Upper lobe of left lung (tissue), 6 donors: ENCODE results near the gene DMRTA2. TPM values are rescaled to one million over a fixed set of nuclear protein-coding genes. Genes with fewer than 3 reads are reported as not detected.

Source experiments
- ATAC-seq, 2 donors: fragments of 200-7000 bp; cut with Tn5 transposase; one replicate each; pipeline ENCODE4 v1.9.1; 2022; ENCODE audit warnings: mild to moderate bottlenecking in 2 of 2, moderate library complexity in 2 of 2; ENCODE audit not compliant: low FRiP score in 2 of 2
- DNase-seq, 2 donors: peaks; one replicate each; pipeline ENCODE4 v3.0.0-alpha.2; 2019 to 2020
- H3K27ac ChIP-seq, 4 donors: fragments of 200-600 bp; sonication (generic); one replicate each; pipeline ENCODE4 v1.5.1; 2016 to 2019
- H3K27me3 ChIP-seq, 4 donors: fragments of 200-600 bp; sonication (generic); one replicate each; pipeline ENCODE4 v1.5.1; 2017 to 2019
- H3K36me3 ChIP-seq, 4 donors: fragments of 200-600 bp; sonication (generic); one replicate each; pipeline ENCODE4 v1.5.1; 2016 to 2019
- H3K4me1 ChIP-seq, 4 donors: fragments of 200-600 bp; sonication (generic); one replicate each; pipeline ENCODE4 v1.5.1; 2018 to 2019
- H3K4me3 ChIP-seq, 4 donors: fragments of 200-600 bp; sonication (generic); one replicate each; pipeline ENCODE4 v1.5.1; 2017 to 2019; ENCODE audit warnings: mild to moderate bottlenecking in 2 of 4, moderate library complexity in 1 of 4
- H3K9me3 ChIP-seq, 4 donors: fragments of 200-600 bp; sonication (generic); one replicate each; pipeline ENCODE4 v1.5.1; 2018 to 2019
- CTCF ChIP-seq, 6 experiments: fragments of 450-650 bp in 4 of 6; fragments of 200-600 bp in 2 of 6; sonication (generic) in 2 of 6; IDR thresholded peaks; one replicate each; pipeline ENCODE4 v1.5.1; 2016 to 2019; ENCODE audit warnings: antibody characterized with exemption in 6 of 6
- EP300 ChIP-seq, 4 donors: sonication (generic); formaldehyde crosslinking; IDR thresholded peaks; one replicate each; pipeline ENCODE4 v1.5.1; 2017; ENCODE audit warnings: antibody characterized with exemption in 4 of 4, control low read depth in 2 of 4
- POLR2A ChIP-seq, 4 donors: fragments of 450-650 bp; IDR thresholded peaks; one replicate each; pipeline ENCODE4 v1.5.1; 2016 to 2017; ENCODE audit warnings: antibody characterized with exemption in 4 of 4, mild to moderate bottlenecking in 2 of 4
- POLR2AphosphoS5 ChIP-seq, 2 donors: sonication (generic); formaldehyde crosslinking; IDR thresholded peaks; one replicate each; pipeline ENCODE4 v1.5.1; 2017; ENCODE audit warnings: antibody characterized with exemption in 2 of 2
- WGBS, 2 donors: methylation state at CpG; one replicate each; pipeline ENCODE4 v1.1.5; 2017 to 2018; 5-methylcytosine and 5-hydroxymethylcytosine counted together
- total RNA-seq, 6 donors: library from RNA; depleted of rRNA in 4 of 6; stranded (reverse); fragments of >200 nt in 4 of 6; gene quantifications; one replicate each; pipeline versions ENCODE4 v1.1.0 to v1.2.1, GENCODE V29; 2016 to 2021
- donor health status: DM: no; HTN: no; CAD: no; lungs with moderate emphysema.
- donor health status: DM: no; HTN: yes; CAD: no; lungs with severe emphysema.

The DMRTA2 gene
- total RNA-seq, 6 donors from 2014 or later = 0.13 to 0.39 TPM; not detected in 4

GRCh38 chr1:50418600-50419109 is 4.6 kb downstream of the DMRTA2 start:
- no peak for TF ChIP-seq POLR2A (IDR thresholded peaks at IDR 0.05)
- TF ChIP-seq EP300 (IDR thresholded peaks at IDR 0.05) = no peak
- no peak for TF ChIP-seq POLR2AphosphoS5 (IDR thresholded peaks at IDR 0.05)
- TF ChIP-seq CTCF (IDR thresholded peaks at IDR 0.05) = no peak
- DNase-seq = peak in 1 of 2 donors; percentile 82
- Histone ChIP-seq H3K27me3 (peaks cover 0 to 91% (median 53%) of the 10 kb centered on the region in 4 donors), H3K4me1 (peaks cover 39 to 67% (median 45%) of the 10 kb centered on the region in 4 donors), H3K9me3 (no peaks in the 10 kb centered on the region), H3K36me3 (no peaks in the 10 kb centered on the region), H3K27ac (no peak overlapping the region), H3K4me3 (peak overlapping the region in 3 of 4 donors; percentile 26 to 36 (median 33))
- ATAC-seq = no peak
- 1% methylated on average over 17 of the region's 64 CpGs; no CpG with 5 or more reads in 1 of the 2 donors for WGBS, 2 donors

GRCh38 chr1:50417946-50418599 is 5.2 kb downstream of the DMRTA2 start:
- DNase-seq = no peak

GRCh38 chr1:50417507-50417906 is 5.7 kb downstream of the DMRTA2 start:
- no peak for ATAC-seq
- Histone ChIP-seq H3K27ac (no peak overlapping the region), H3K4me3 (no peak overlapping the region), H3K36me3 (no peaks in the 10 kb centered on the region), H3K9me3 (peaks cover 0 to 10% (median 0%) of the 10 kb centered on the region in 4 donors), H3K27me3 (peaks cover 0 to 80% (median 45%) of the 10 kb centered on the region in 4 donors), H3K4me1 (peaks cover 27 to 55% (median 34%) of the 10 kb centered on the region in 4 donors)
- DNase-seq = no peak
- TF ChIP-seq POLR2AphosphoS5 (IDR thresholded peaks at IDR 0.05) (no peak), POLR2A (IDR thresholded peaks at IDR 0.05) (no peak), EP300 (IDR thresholded peaks at IDR 0.05) (no peak), CTCF (IDR thresholded peaks at IDR 0.05) (no peak)
- 10 to 15% methylated on average over 22 to 23 of the region's 23 CpGs for WGBS, 2 donors

More at GRCh38 chr1:50417946-50418599, 5.2 kb downstream of the DMRTA2 start:
- Histone ChIP-seq H3K27me3 (peaks cover 0 to 86% (median 48%) of the 10 kb centered on the region in 4 donors), H3K27ac (no peak overlapping the region), H3K9me3 (peaks cover 0 to 5% (median 0%) of the 10 kb centered on the region in 4 donors), H3K4me1 (peaks cover 33 to 61% (median 39%) of the 10 kb centered on the region in 4 donors), H3K36me3 (no peaks in the 10 kb centered on the region), H3K4me3 (peak overlapping the region in 3 of 4 donors; percentile 26 to 36 (median 33))
- no peak for TF ChIP-seq CTCF (IDR thresholded peaks at IDR 0.05)
- no peak for ATAC-seq
- 18 to 23% methylated on average over 10 to 18 of the region's 20 CpGs for WGBS, 2 donors

- WGBS, 2 donors = 5 to 10% methylated on average over 38 to 44 of the region's 46 CpGs
Measured at GRCh38 chr1:50416553-50417453, 6.4 kb downstream of the DMRTA2 start.

More at GRCh38 chr1:50416553-50417453, 6.4 kb downstream of the DMRTA2 start:
- H3K36me3 ChIP-seq = no peaks in the 10 kb centered on the region
- H3K27ac ChIP-seq = no peak overlapping the region
- H3K4me1 ChIP-seq = peaks cover 27 to 51% (median 30%) of the 10 kb centered on the region in 4 donors
- no peak overlapping the region for H3K4me3 ChIP-seq
- H3K9me3 ChIP-seq = peaks cover 0 to 10% (median 0%) of the 10 kb centered on the region in 4 donors
- DNase-seq = no peak
- TF ChIP-seq EP300 (IDR thresholded peaks at IDR 0.05) = no peak
- no peak for TF ChIP-seq CTCF (IDR thresholded peaks at IDR 0.05)
- no peak for TF ChIP-seq POLR2AphosphoS5 (IDR thresholded peaks at IDR 0.05)
- no peak for TF ChIP-seq POLR2A (IDR thresholded peaks at IDR 0.05)
- ATAC-seq = no peak
- H3K27me3 ChIP-seq = peaks cover 0 to 73% (median 42%) of the 10 kb centered on the region in 4 donors
